ENCODE data around the gene MARVELD1.

DNA sequence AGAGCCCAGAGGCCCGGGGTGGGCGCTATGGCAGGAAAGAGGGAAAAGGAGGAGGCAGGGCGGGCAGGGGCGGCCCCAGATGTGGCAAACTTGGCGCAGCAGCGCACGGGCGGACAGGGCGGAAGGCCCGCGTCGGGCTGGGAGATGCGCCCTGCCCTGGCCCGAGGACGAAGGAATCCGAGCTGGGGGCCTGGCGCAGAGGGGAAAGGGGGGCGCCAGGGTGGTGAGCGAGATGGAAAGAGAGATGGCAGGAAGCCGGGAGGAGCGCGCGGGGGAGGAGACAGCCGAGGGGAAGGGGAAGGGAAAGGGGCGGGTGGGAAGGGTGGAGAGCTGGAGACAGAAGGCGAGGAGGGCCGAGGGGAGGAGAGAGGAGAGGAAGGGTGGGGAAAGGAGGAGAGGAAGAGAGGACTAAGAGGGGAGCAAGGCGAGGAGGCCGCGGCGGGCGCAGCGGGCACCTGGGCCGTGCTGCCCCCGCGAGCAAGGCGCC, at the start of gene MARVELD1:
- TF ChIP-seq, protein P1, sequence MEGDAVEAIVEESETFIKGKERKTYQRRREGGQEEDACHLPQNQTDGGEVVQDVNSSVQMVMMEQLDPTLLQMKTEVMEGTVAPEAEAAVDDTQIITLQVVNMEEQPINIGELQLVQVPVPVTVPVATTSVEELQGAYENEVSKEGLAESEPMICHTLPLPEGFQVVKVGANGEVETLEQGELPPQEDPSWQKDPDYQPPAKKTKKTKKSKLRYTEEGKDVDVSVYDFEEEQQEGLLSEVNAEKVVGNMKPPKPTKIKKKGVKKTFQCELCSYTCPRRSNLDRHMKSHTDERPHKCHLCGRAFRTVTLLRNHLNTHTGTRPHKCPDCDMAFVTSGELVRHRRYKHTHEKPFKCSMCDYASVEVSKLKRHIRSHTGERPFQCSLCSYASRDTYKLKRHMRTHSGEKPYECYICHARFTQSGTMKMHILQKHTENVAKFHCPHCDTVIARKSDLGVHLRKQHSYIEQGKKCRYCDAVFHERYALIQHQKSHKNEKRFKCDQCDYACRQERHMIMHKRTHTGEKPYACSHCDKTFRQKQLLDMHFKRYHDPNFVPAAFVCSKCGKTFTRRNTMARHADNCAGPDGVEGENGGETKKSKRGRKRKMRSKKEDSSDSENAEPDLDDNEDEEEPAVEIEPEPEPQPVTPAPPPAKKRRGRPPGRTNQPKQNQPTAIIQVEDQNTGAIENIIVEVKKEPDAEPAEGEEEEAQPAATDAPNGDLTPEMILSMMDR (IDR thresholded peaks at IDR 0.05) = no peak
- no peak for TF ChIP-seq POLR2A (IDR thresholded peaks at IDR 0.05)
